Skin of body (tissue), 2 donors: ENCODE measurements around the gene SKAP1. TPM values are rescaled to one million over a fixed set of nuclear protein-coding genes. Genes with fewer than 3 reads are reported as not detected.

Source experiments
- small RNA-seq: library from RNA; depleted of rRNA; stranded (forward); fragments of <200 nt; gene quantifications from one replicate; pipeline ENCODE3, GENCODE V24; 2014; ENCODE audit warnings: low replicate concordance
- total RNA-seq: library from RNA; depleted of rRNA; stranded (reverse); fragments of >200 nt; gene quantifications from one replicate; pipeline ENCODE4 v1.2.3, GENCODE V29; 2014

The SKAP1 gene
- total RNA-seq, 1 donor from 2014 or later, result 0.89 TPM

Small RNAs within 50 kb of the gene (small RNA-seq; reads per million reads assigned to genes)
- gene MIR1203 (not detected), gene RF00012 (not detected), gene RF00019 (not detected), gene RNU6-1152P (not detected), gene RNU6-1201P (not detected)

Other genes with a start within 250 kb of the SKAP1 start
- gene HOXB1, start 100.8 kb upstream of the SKAP1 start, total RNA-seq, result not detected
- 4.9 TPM for gene HOXB2, start 114.9 kb upstream of the SKAP1 start, total RNA-seq
- 2.6 TPM for gene HOXB4, start 148.1 kb upstream of the SKAP1 start, total RNA-seq
- gene HOXB3, start 160.0 kb upstream of the SKAP1 start, total RNA-seq, result 8.4 TPM
- 0.59 TPM for gene HOXB5, start 163.6 kb upstream of the SKAP1 start, total RNA-seq
- 2.9 TPM for gene HOXB6, start 174.8 kb upstream of the SKAP1 start, total RNA-seq
- gene HOXB7, start 180.8 kb upstream of the SKAP1 start, total RNA-seq, result 2.7 TPM
- 1.6 TPM for gene HOXB8, start 185.1 kb upstream of the SKAP1 start, total RNA-seq
- gene HOXB9, start 196.1 kb upstream of the SKAP1 start, total RNA-seq, result 0.10 TPM